Limb (tissue), 2 donors: ENCODE measurements around the gene ACOXL.
"Not testable (repeated sequence)": the region's sequence is repeated elsewhere in the genome, so short reads cannot be mapped to it uniquely, and the experiment has no call there.

Source experiments
- DNase-seq, 2 donors: peaks; one replicate each; pipeline ENCODE4 v3.0.0-alpha.2; 2016; ENCODE audit errors: extremely low spot score in 2 of 2

Gene ACOXL

GRCh38 chr2:111032721-111033429 lies 300.5 kb downstream of the ACOXL start:
- DNase-seq: no peak

- DNase-seq: no peak
These were observed 301.8 kb downstream of the ACOXL start for GRCh38 chr2:111034146-111034545.

- no peak for DNase-seq
These were observed 302.2 kb downstream of the ACOXL start for GRCh38 chr2:111034606-111035005.

GRCh38 chr2:111035830-111036441 lies 303.6 kb downstream of the ACOXL start:
- no peak for DNase-seq

GRCh38 chr2:111037128-111037527 lies 304.8 kb downstream of the ACOXL start:
- DNase-seq: no peak

- DNase-seq: no peak
These were observed 307.4 kb downstream of the ACOXL start for GRCh38 chr2:111039628-111040383.

- no peak for DNase-seq
These were observed 309.2 kb downstream of the ACOXL start for GRCh38 chr2:111041398-111042202.

- DNase-seq: no peak
These were observed 309.9 kb downstream of the ACOXL start for GRCh38 chr2:111042261-111042660.

- no peak for DNase-seq
These were observed 310.7 kb downstream of the ACOXL start for GRCh38 chr2:111042772-111043771.

- no peak for DNase-seq
These were observed 311.7 kb downstream of the ACOXL start for GRCh38 chr2:111044066-111044465.

GRCh38 chr2:111045236-111045635 lies 312.9 kb downstream of the ACOXL start:
- not testable (repeated sequence) for DNase-seq

- DNase-seq: no peak
These were observed 313.5 kb downstream of the ACOXL start for GRCh38 chr2:111045771-111046444.

- DNase-seq: no peak
These were observed 314.3 kb downstream of the ACOXL start for GRCh38 chr2:111046670-111047069.

GRCh38 chr2:111048856-111049768 lies 316.7 kb downstream of the ACOXL start:
- no peak for DNase-seq

GRCh38 chr2:111049792-111050640 lies 317.6 kb downstream of the ACOXL start:
- DNase-seq: no peak

GRCh38 chr2:111050701-111051376 lies 318.5 kb downstream of the ACOXL start:
- DNase-seq: no peak

- DNase-seq: no peak
These were observed 320.2 kb downstream of the ACOXL start for GRCh38 chr2:111052621-111053020.
